DMS114 treated with DMSO at 0.1 percent for 48 hours (cell line): ENCODE data around the gene ZMAT5.

Experiments used
- DNase-seq: peaks from one replicate; lab custom pipeline; 2025; ENCODE audit not compliant: unreplicated experiment; lab: John Stamatoyannopoulos, UW

Gene ZMAT5

GRCh38 chr22:29787371-29787980 is 20.7 kb upstream of the ZMAT5 start:
- DNase-seq, result no peak

- no peak for DNase-seq
Measured at GRCh38 chr22:29786031-29786430, 19.2 kb upstream of the ZMAT5 start.

GRCh38 chr22:29784451-29785361 is 17.9 kb upstream of the ZMAT5 start:
- DNase-seq, result no peak

- DNase-seq, result no peak
Measured at GRCh38 chr22:29782061-29782845, 15.4 kb upstream of the ZMAT5 start.

GRCh38 chr22:29780748-29781676 is 14.2 kb upstream of the ZMAT5 start:
- DNase-seq, result no peak

GRCh38 chr22:29780220-29780619 is 13.4 kb upstream of the ZMAT5 start:
- no peak for DNase-seq

GRCh38 chr22:29773233-29773632 is 6.4 kb upstream of the ZMAT5 start:
- DNase-seq, result no peak

GRCh38 chr22:29772170-29772641 is 5.4 kb upstream of the ZMAT5 start:
- DNase-seq, result peak; percentile 41

- no peak for DNase-seq
Measured at GRCh38 chr22:29769723-29770321, 3.0 kb upstream of the ZMAT5 start.

GRCh38 chr22:29768052-29768693 is 1.4 kb upstream of the ZMAT5 start:
- no peak for DNase-seq

- DNase-seq, result peak; percentile 90
Measured at GRCh38 chr22:29767171-29768051, 604 bp upstream of the ZMAT5 start, which contains the start of gene UQCR10. UQCR10 (plus strand) TSS chr22:29767369; CDS start chr22:29767399, 30 bp downstream.

GRCh38 chr22:29765905-29766631 is 739 bp downstream of the ZMAT5 start:
- no peak for DNase-seq

- no peak for DNase-seq
Measured at GRCh38 chr22:29762263-29762662, 4.5 kb downstream of the ZMAT5 start.

GRCh38 chr22:29758959-29759358 is 7.8 kb downstream of the ZMAT5 start:
- DNase-seq, result no peak

GRCh38 chr22:29758068-29758622 is 8.7 kb downstream of the ZMAT5 start:
- DNase-seq, result no peak

GRCh38 chr22:29757096-29757495 is 9.7 kb downstream of the ZMAT5 start:
- no peak for DNase-seq

GRCh38 chr22:29756341-29756740 is 10.5 kb downstream of the ZMAT5 start:
- DNase-seq, result no peak
